Measurements from ENCODE around the gene PCGF1. TPM values are rescaled to one million over a fixed set of nuclear protein-coding genes. Genes with fewer than 3 reads are reported as not detected.

PCGF1 gene
- total and polyA plus RNA-seq, 9 of the 15 experiments (the other 6 are each of a cell fraction or from before 2014, with no cell fraction given) = 20.3 to 45.7 (median 29.3) TPM

DNA sequence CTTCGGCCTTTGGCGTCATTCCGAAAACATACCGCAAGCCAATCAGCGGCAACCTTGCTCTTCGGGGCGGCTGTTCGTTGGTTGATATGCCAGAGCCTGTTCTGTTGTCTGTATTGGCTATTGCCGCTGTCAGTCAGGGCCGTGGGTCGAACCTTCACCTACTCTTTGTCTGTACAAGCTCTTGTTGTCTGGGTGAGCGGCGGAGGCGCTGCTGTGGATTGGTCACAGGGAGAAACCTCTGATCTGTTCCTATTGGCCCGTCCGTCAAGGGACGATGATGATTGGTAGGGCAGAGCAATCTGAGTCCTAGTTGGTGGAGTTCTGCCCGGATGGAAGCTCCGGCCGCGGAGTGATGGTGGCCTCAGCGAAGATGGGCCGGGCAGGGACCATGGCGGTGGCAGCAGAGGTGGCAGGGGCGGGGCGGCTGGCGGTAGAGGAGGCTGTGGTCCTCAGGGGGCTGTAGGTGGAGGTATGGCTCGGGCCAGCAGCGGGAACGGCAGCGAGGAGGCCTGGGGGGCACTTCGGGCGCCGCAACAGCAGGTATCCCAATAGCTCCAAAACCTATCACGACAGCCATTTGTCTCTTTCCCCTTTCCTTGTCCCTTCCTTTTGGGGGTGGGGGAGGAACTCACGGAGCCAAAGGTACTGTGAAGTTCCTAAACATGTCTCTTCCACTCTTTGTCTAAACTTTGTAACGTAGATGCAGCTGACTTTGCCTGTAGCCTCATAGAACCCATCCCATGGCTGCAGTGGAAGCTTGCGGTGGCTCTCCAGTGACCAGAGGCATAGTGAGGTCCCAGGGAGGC, 49.2 kb downstream of the PCGF1 start, which contains the start of gene WBP1 (continued):
- TF ChIP-seq POLR2H (tag; IDR thresholded peaks at IDR 0.05; ENCODE audit: low read depth) = 0 out of 2 replicates have a peak, but pooled peaks have one; percentile 22
- TF ChIP-seq, protein P1, sequence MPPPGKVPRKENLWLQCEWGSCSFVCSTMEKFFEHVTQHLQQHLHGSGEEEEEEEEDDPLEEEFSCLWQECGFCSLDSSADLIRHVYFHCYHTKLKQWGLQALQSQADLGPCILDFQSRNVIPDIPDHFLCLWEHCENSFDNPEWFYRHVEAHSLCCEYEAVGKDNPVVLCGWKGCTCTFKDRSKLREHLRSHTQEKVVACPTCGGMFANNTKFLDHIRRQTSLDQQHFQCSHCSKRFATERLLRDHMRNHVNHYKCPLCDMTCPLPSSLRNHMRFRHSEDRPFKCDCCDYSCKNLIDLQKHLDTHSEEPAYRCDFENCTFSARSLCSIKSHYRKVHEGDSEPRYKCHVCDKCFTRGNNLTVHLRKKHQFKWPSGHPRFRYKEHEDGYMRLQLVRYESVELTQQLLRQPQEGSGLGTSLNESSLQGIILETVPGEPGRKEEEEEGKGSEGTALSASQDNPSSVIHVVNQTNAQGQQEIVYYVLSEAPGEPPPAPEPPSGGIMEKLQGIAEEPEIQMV (tag; conservative IDR thresholded peaks at IDR 0.05; ENCODE audit: low read depth) = 0 out of 2 replicates have a peak, but pooled peaks have one; percentile 17
- peak; percentile 55; the same call in 1 of the 2 replicates for TF ChIP-seq L3MBTL2 (IDR thresholded peaks at IDR 0.05)
- TF ChIP-seq PHF8 (IDR thresholded peaks at IDR 0.05; ENCODE audit: borderline replicate concordance, low read length) = peak; percentile 41; the same call in 1 of the 2 replicates
- TF ChIP-seq FOXK2 (conservative IDR thresholded peaks at IDR 0.05 in 1 of 2, IDR thresholded peaks at IDR 0.05 in 1 of 2; ENCODE audit: low read depth in 2 of 2) = peak; percentile 77 to 86; a peak in 3 of 4 replicates
- TF ChIP-seq JUND (IDR thresholded peaks at IDR 0.05; ENCODE audit: borderline replicate concordance, low read depth, low read length) = no peak; the same call in 1 of the 2 replicates
- no peak for TF ChIP-seq JUND (tag; IDR thresholded peaks at IDR 0.05; ENCODE audit: borderline replicate concordance, low read depth, low read length)
- TF ChIP-seq MEIS2 (IDR thresholded peaks at IDR 0.05; ENCODE audit: partially characterized antibody) = peak; percentile 58
- TF ChIP-seq MBD2 (IDR thresholded peaks at IDR 0.05; ENCODE audit: borderline replicate concordance, low read depth) = peak; percentile 94
- peak; percentile 91 for TF ChIP-seq FOS (IDR thresholded peaks at IDR 0.05; ENCODE audit: extremely low read depth, insufficient read length)
- 0 out of 2 replicates have a peak, but pooled peaks have one; percentile 14 for TF ChIP-seq HDAC2 (IDR thresholded peaks at IDR 0.05)
- TF ChIP-seq ZBTB1 (CRISPR knock-in tag; IDR thresholded peaks at IDR 0.05; ENCODE audit: borderline replicate concordance, low read depth) = no peak
- 0 out of 2 replicates have a peak, but pooled peaks have one; percentile 19 for TF ChIP-seq EHMT2 (IDR thresholded peaks at IDR 0.05)
- peak; percentile 82 for TF ChIP-seq CHD2 (IDR thresholded peaks at IDR 0.05; ENCODE audit: low read depth, low read length)
- TF ChIP-seq EP400 (IDR thresholded peaks at IDR 0.05) = peak; percentile 33; the same call in 1 of the 2 replicates
- TF ChIP-seq, protein P2, sequence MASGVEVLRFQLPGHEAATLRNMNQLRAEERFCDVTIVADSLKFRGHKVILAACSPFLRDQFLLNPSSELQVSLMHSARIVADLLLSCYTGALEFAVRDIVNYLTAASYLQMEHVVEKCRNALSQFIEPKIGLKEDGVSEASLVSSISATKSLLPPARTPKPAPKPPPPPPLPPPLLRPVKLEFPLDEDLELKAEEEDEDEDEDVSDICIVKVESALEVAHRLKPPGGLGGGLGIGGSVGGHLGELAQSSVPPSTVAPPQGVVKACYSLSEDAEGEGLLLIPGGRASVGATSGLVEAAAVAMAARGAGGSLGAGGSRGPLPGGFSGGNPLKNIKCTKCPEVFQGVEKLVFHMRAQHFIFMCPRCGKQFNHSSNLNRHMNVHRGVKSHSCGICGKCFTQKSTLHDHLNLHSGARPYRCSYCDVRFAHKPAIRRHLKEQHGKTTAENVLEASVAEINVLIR (CRISPR knock-in tag; IDR thresholded peaks at IDR 0.05) = peak; percentile 54
- 0 out of 2 replicates have a peak, but pooled peaks have one; percentile 16 for TF ChIP-seq SMAD4 (CRISPR knock-in tag; conservative IDR thresholded peaks at IDR 0.05)
- TF ChIP-seq KDM5B (IDR thresholded peaks at IDR 0.05; ENCODE audit: insufficient replicate concordance, low read depth, low read length) = peak; percentile 42
- TF ChIP-seq SUPT5H (IDR thresholded peaks at IDR 0.05) = peak; percentile 61
- TF ChIP-seq ZNF766 (CRISPR knock-in tag; conservative IDR thresholded peaks at IDR 0.05) = peak; percentile 87
- TF ChIP-seq RBM25 (IDR thresholded peaks at IDR 0.05; ENCODE audit: low read depth, low read length, severe bottlenecking) = peak; percentile 85
- TF ChIP-seq, protein P3, sequence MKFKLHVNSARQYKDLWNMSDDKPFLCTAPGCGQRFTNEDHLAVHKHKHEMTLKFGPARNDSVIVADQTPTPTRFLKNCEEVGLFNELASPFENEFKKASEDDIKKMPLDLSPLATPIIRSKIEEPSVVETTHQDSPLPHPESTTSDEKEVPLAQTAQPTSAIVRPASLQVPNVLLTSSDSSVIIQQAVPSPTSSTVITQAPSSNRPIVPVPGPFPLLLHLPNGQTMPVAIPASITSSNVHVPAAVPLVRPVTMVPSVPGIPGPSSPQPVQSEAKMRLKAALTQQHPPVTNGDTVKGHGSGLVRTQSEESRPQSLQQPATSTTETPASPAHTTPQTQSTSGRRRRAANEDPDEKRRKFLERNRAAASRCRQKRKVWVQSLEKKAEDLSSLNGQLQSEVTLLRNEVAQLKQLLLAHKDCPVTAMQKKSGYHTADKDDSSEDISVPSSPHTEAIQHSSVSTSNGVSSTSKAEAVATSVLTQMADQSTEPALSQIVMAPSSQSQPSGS (CRISPR knock-in tag; IDR thresholded peaks at IDR 0.05) = no peak
- no peak for TF ChIP-seq PHF21A (IDR thresholded peaks at IDR 0.05; ENCODE audit: borderline replicate concordance, low read depth)
- TF ChIP-seq ATF7 (IDR thresholded peaks at IDR 0.05) = peak; percentile 79

Data from K562 (cell line).